C4-2B (cell line): ENCODE results near the gene FSTL5.

Experiments
- ZFX ChIP-seq: fragments of 450-650 bp; IDR thresholded peaks from 2 replicates; pipeline ENCODE4 v1.6.1; 2017
- TF ChIP-seq, protein P1 (sequence below): fragments of 450-650 bp; conservative IDR thresholded peaks from 2 replicates; pipeline ENCODE4 v1.5.1; 2017; ENCODE audit warnings: mild to moderate bottlenecking

DNA sequence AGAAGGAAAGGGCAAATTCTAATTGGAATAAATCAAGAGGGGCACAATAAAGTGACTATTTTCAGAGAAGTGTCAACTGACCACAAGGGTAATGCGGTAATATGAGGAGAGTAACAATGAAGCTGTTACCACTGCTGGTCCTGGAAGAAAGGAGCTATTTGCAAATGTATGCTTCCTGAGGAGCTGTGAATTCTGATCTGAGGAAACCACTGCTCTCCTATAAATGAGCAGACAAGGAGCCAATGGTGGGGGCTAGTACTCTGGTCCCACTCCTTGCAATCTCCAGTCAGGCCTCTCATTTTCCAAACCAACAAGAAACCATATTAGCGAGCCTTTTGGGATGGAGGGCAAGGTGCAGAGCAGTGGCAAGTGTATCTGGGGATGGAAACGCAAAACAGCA is 770.2 kb downstream of the FSTL5 start:
- TF ChIP-seq, protein P1, sequence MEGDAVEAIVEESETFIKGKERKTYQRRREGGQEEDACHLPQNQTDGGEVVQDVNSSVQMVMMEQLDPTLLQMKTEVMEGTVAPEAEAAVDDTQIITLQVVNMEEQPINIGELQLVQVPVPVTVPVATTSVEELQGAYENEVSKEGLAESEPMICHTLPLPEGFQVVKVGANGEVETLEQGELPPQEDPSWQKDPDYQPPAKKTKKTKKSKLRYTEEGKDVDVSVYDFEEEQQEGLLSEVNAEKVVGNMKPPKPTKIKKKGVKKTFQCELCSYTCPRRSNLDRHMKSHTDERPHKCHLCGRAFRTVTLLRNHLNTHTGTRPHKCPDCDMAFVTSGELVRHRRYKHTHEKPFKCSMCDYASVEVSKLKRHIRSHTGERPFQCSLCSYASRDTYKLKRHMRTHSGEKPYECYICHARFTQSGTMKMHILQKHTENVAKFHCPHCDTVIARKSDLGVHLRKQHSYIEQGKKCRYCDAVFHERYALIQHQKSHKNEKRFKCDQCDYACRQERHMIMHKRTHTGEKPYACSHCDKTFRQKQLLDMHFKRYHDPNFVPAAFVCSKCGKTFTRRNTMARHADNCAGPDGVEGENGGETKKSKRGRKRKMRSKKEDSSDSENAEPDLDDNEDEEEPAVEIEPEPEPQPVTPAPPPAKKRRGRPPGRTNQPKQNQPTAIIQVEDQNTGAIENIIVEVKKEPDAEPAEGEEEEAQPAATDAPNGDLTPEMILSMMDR, result no peak
- no peak for TF ChIP-seq ZFX
